ENCODE results near the gene LAMA5. TPM values are rescaled to one million over a fixed set of nuclear protein-coding genes. Genes with fewer than 3 reads are reported as not detected.

LAMA5 gene
- total RNA-seq, 1 experiment from 2014 or later, result 61.0 TPM

- DNase-seq, result no peak
- H3K4me3 ChIP-seq (ENCODE audit: insufficient read depth, low read depth, low read length), result no peak overlapping the region
- H3K36me3 ChIP-seq (replicated peaks; ENCODE audit: control insufficient read depth, insufficient read depth, low read length), result peaks cover 45% of the 10 kb centered on the region
- H3K27me3 ChIP-seq (ENCODE audit: control insufficient read depth, insufficient read depth, low read length), result no peaks in the 10 kb centered on the region
Observed at GRCh38 chr20:62313460-62314338, 53.4 kb downstream of the LAMA5 start.

- no peak overlapping the region for H3K4me3 ChIP-seq (ENCODE audit: insufficient read depth, low read depth, low read length)
- no peaks in the 10 kb centered on the region for H3K27me3 ChIP-seq (ENCODE audit: control insufficient read depth, insufficient read depth, low read length)
- peaks cover 47% of the 10 kb centered on the region for H3K36me3 ChIP-seq (replicated peaks; ENCODE audit: control insufficient read depth, insufficient read depth, low read length)
- no peak for DNase-seq
Observed at GRCh38 chr20:62313021-62313420, 54.1 kb downstream of the LAMA5 start.

- Histone ChIP-seq H3K36me3 (replicated peaks; ENCODE audit: control insufficient read depth, insufficient read depth, low read length) (peaks cover 48% of the 10 kb centered on the region), H3K27me3 (ENCODE audit: control insufficient read depth, insufficient read depth, low read length) (no peaks in the 10 kb centered on the region)
Observed at GRCh38 chr20:62312662-62312977, 54.5 kb downstream of the LAMA5 start.

GRCh38 chr20:62311832-62312661 is 55.1 kb downstream of the LAMA5 start:
- no peaks in the 10 kb centered on the region for H3K27me3 ChIP-seq (ENCODE audit: control insufficient read depth, insufficient read depth, low read length)
- no peak overlapping the region for H3K4me3 ChIP-seq (ENCODE audit: insufficient read depth, low read depth, low read length)
- peak; percentile 62 for DNase-seq
- peaks cover 45% of the 10 kb centered on the region for H3K36me3 ChIP-seq (replicated peaks; ENCODE audit: control insufficient read depth, insufficient read depth, low read length)

More at GRCh38 chr20:62312662-62312977, 54.5 kb downstream of the LAMA5 start:
- no peak for DNase-seq
- no peak overlapping the region for H3K4me3 ChIP-seq (ENCODE audit: insufficient read depth, low read depth, low read length)

GRCh38 chr20:62311150-62311549 is 56.0 kb downstream of the LAMA5 start:
- peak; percentile 65 for DNase-seq
- no peak overlapping the region for H3K4me3 ChIP-seq (ENCODE audit: insufficient read depth, low read depth, low read length)
- peaks cover 43% of the 10 kb centered on the region for H3K36me3 ChIP-seq (replicated peaks; ENCODE audit: control insufficient read depth, insufficient read depth, low read length)
- no peaks in the 10 kb centered on the region for H3K27me3 ChIP-seq (ENCODE audit: control insufficient read depth, insufficient read depth, low read length)

- Histone ChIP-seq H3K36me3 (replicated peaks; ENCODE audit: control insufficient read depth, insufficient read depth, low read length) (peaks cover 42% of the 10 kb centered on the region), H3K4me3 (ENCODE audit: insufficient read depth, low read depth, low read length) (no peak overlapping the region), H3K27me3 (ENCODE audit: control insufficient read depth, insufficient read depth, low read length) (no peaks in the 10 kb centered on the region)
- peak; percentile 70 for DNase-seq
Observed at GRCh38 chr20:62310757-62311121, 56.4 kb downstream of the LAMA5 start.

GRCh38 chr20:62309947-62310756 is 57.0 kb downstream of the LAMA5 start:
- no peaks in the 10 kb centered on the region for H3K27me3 ChIP-seq (ENCODE audit: control insufficient read depth, insufficient read depth, low read length)
- H3K4me3 ChIP-seq (ENCODE audit: insufficient read depth, low read depth, low read length), result no peak overlapping the region
- no peak for DNase-seq
- peaks cover 40% of the 10 kb centered on the region for H3K36me3 ChIP-seq (replicated peaks; ENCODE audit: control insufficient read depth, insufficient read depth, low read length)

- no peaks in the 10 kb centered on the region for H3K27me3 ChIP-seq (ENCODE audit: control insufficient read depth, insufficient read depth, low read length)
- peaks cover 41% of the 10 kb centered on the region for H3K36me3 ChIP-seq (replicated peaks; ENCODE audit: control insufficient read depth, insufficient read depth, low read length)
- peak; percentile 79 for DNase-seq
Observed at GRCh38 chr20:62309198-62309944, 57.7 kb downstream of the LAMA5 start.

GRCh38 chr20:62308102-62308822 is 58.9 kb downstream of the LAMA5 start:
- peaks cover 43% of the 10 kb centered on the region for H3K36me3 ChIP-seq (replicated peaks; ENCODE audit: control insufficient read depth, insufficient read depth, low read length)
- no peak for DNase-seq
- H3K27me3 ChIP-seq (ENCODE audit: control insufficient read depth, insufficient read depth, low read length), result no peaks in the 10 kb centered on the region
- no peak overlapping the region for H3K4me3 ChIP-seq (ENCODE audit: insufficient read depth, low read depth, low read length)

More at GRCh38 chr20:62309198-62309944, 57.7 kb downstream of the LAMA5 start:
- H3K4me3 ChIP-seq (ENCODE audit: insufficient read depth, low read depth, low read length), result no peak overlapping the region

GRCh38 chr20:62307226-62308101 is 59.6 kb downstream of the LAMA5 start:
- Histone ChIP-seq H3K4me3 (ENCODE audit: insufficient read depth, low read depth, low read length) (no peak overlapping the region), H3K36me3 (replicated peaks; ENCODE audit: control insufficient read depth, insufficient read depth, low read length) (peaks cover 39% of the 10 kb centered on the region), H3K27me3 (ENCODE audit: control insufficient read depth, insufficient read depth, low read length) (no peaks in the 10 kb centered on the region)
- peak; percentile 66 for DNase-seq

- H3K36me3 ChIP-seq (replicated peaks; ENCODE audit: control insufficient read depth, insufficient read depth, low read length), result peaks cover 39% of the 10 kb centered on the region
- H3K4me3 ChIP-seq (ENCODE audit: insufficient read depth, low read depth, low read length), result no peak overlapping the region
- DNase-seq, result peak; percentile 64
- H3K27me3 ChIP-seq (ENCODE audit: control insufficient read depth, insufficient read depth, low read length), result no peaks in the 10 kb centered on the region
Observed at GRCh38 chr20:62306414-62307187, 60.5 kb downstream of the LAMA5 start.

- Histone ChIP-seq H3K27me3 (ENCODE audit: control insufficient read depth, insufficient read depth, low read length) (no peaks in the 10 kb centered on the region), H3K36me3 (replicated peaks; ENCODE audit: control insufficient read depth, insufficient read depth, low read length) (peaks cover 39% of the 10 kb centered on the region), H3K4me3 (ENCODE audit: insufficient read depth, low read depth, low read length) (no peak overlapping the region)
- DNase-seq, result no peak
Observed at GRCh38 chr20:62305765-62306413, 61.2 kb downstream of the LAMA5 start.

All from H7 (cell line).